HG02642 (cell line): ENCODE results near the gene SYT15.
"Not testable (repeated sequence)": the region's sequence is repeated elsewhere in the genome, so short reads cannot be mapped to it uniquely, and the experiment has no call there.

Experiments
- ATAC-seq: cut with Tn5 transposase; IDR thresholded peaks from one replicate; pipeline ENCODE4 v1.9.1; 2021; ENCODE audit warnings: mild to moderate bottlenecking; ENCODE audit not compliant: unreplicated experiment, poor library complexity

The SYT15 gene

GRCh38 chr10:46640005-46640404, 61.1 kb downstream of the SYT15 start:
- not testable (repeated sequence) for ATAC-seq
